AG10803 (cell line): Measurements from ENCODE around the gene SMYD3.

ENCODE experiments used
- DNase-seq: peaks from one replicate; pipeline ENCODE4 v3.0.0; 2010; ENCODE audit warnings: low read depth
- H3K4me3 ChIP-seq: 2 replicates; pipeline ENCODE4 v1.5.1; 2011; ENCODE audit warnings: mild to moderate bottlenecking, low read length, control low read depth
- CTCF ChIP-seq: conservative IDR thresholded peaks from 2 replicates; pipeline ENCODE4 v1.5.1; 2011; ENCODE audit warnings: mild to moderate bottlenecking, low read length, control low read depth, inconsistent platforms

The SMYD3 gene

GRCh38 chr1:246517391-246517790 lies 10.3 kb upstream of the SMYD3 start:
- TF ChIP-seq CTCF, result no peak
- H3K4me3 ChIP-seq, result no peak overlapping the region
- DNase-seq, result no peak

GRCh38 chr1:246516126-246516525 lies 9.0 kb upstream of the SMYD3 start:
- no peak for TF ChIP-seq CTCF
- no peak for DNase-seq

GRCh38 chr1:246515390-246516005 lies 8.4 kb upstream of the SMYD3 start:
- H3K4me3 ChIP-seq, result no peak overlapping the region
- DNase-seq, result no peak
- TF ChIP-seq CTCF, result no peak

More at GRCh38 chr1:246516126-246516525, 9.0 kb upstream of the SMYD3 start:
- no peak overlapping the region for H3K4me3 ChIP-seq

GRCh38 chr1:246513619-246514343 lies 6.7 kb upstream of the SMYD3 start:
- no peak for DNase-seq
- no peak overlapping the region for H3K4me3 ChIP-seq
- no peak for TF ChIP-seq CTCF

- no peak for DNase-seq
- TF ChIP-seq CTCF, result no peak
- no peak overlapping the region for H3K4me3 ChIP-seq
Measured at GRCh38 chr1:246513041-246513440, 6.0 kb upstream of the SMYD3 start.

- TF ChIP-seq CTCF, result no peak
- no peak for DNase-seq
Measured at GRCh38 chr1:246512635-246513034, 5.6 kb upstream of the SMYD3 start.

GRCh38 chr1:246512230-246512629 lies 5.2 kb upstream of the SMYD3 start:
- no peak overlapping the region for H3K4me3 ChIP-seq
- no peak for DNase-seq

More at GRCh38 chr1:246512635-246513034, 5.6 kb upstream of the SMYD3 start:
- no peak overlapping the region for H3K4me3 ChIP-seq

More at GRCh38 chr1:246512230-246512629, 5.2 kb upstream of the SMYD3 start:
- no peak for TF ChIP-seq CTCF
